Raji (cell line): ENCODE data around the gene MYADML2.

Experiments used
- POLR2A ChIP-seq: IDR thresholded peaks from 2 replicates; pipeline ENCODE4 v1.6.1; 2011; ENCODE audit warnings: low read depth, low read length, control low read depth; ENCODE audit not compliant: insufficient read depth

The MYADML2 gene

DNA sequence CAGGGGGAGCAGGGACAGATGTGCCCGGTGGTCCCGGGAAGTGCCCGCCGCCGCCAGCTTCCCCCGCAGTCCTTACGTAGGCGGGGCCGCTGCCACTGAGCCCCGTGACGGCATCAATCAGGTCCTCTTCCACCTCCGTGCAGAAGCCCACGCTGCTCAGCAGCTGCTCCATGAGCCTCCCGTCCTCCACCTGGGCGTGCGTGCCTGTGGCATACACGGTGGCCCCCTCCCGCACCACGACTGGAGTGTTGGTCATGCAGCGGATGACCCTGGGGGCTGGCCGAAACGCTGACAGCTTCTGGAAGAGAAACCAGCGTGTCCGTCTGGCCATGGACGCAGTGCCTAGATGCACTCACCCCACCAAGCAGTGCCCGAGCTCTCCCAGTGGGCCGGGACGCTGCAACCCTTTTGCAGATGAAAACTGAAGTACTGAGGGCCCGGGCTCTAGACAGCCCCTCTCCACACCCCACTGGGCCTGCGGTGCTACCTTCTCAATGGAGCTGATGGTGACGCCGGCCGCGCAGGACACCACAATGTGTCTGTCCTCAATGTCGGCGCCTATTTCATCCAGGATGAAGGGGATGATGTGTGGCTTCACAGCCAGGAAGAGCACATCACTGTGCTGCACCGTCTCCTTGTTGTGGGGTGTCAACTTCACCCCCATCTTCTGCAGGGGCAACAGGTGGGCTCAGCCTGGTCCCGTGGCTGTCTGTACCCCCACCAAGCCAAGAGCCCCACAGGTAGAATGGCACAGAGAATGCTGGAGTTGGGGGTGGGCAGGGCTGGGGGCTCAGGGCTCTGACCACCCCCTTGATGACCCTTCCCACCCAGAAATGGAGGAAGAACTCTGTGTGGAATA lies 12.0 kb downstream of the MYADML2 start:
- TF ChIP-seq POLR2A: no peak

DNA sequence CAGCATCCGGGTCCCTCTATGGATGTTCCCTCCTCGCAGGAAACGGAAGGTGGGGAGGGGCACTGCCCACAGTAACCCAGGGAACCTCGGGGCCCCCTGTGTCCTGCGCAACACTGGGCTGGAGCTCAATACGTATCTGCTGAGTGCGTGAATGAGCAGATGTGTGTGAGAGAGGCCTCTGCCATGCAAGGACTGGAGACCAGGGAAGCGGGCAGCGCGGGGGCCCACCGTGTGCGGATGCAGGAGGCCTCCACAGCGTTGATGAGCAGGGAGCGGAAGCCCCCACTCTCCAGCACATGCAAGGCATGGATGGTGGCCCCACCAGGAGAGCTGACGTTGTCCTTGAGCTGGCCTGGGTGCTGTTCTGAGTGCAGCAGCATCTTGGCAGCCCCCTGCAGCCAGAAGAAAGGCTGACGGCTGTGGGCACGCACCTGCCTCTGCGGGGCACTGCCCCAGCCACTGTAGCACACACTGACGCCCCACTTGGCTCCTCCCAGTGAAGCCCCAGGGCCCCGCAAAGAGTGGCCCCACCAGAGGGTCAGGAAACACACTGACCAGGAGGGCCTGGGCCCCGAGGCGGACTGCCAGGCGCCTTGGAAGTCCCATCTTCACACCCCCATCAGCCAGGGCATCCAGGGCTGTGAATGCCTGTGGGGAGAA lies 12.8 kb downstream of the MYADML2 start:
- TF ChIP-seq POLR2A: 0 out of 2 replicates have a peak, but pooled peaks have one; percentile 19

DNA sequence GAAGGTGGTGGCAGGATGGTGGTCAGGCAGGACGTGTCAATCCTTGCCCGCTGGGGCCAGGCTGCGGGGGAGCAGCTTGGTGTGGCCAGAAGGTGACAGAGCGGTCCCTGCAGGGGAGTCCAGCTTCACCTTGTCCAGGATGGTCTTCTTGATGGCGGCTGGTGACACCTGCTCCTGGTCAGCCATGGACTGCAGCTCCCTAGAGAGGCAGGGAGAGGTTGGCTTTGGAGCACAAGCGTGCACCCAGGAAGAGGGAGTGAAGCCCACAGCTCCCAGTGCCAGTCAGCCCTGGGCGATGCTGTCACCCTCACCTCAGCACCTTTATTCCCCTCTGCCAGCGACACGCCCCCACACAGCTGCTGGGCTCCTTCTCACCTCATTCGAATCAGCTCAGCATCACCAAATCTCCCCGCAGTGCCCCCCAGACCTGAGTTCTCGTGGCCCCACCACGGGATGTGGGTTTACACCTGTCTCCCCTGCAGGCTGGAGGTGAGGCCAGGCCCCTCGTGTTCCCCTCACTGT lies 13.8 kb downstream of the MYADML2 start:
- TF ChIP-seq POLR2A: no peak

- TF ChIP-seq POLR2A: peak; percentile 2; the same call in 1 of the 2 replicates
Measured at GRCh38 chr17:81932333-81932983, 14.6 kb downstream of the MYADML2 start.

GRCh38 chr17:81931557-81932332 lies 15.3 kb downstream of the MYADML2 start:
- TF ChIP-seq POLR2A: peak; percentile 58; the same call in 1 of the 2 replicates

GRCh38 chr17:81931189-81931556 lies 15.9 kb downstream of the MYADML2 start:
- TF ChIP-seq POLR2A: no peak

DNA sequence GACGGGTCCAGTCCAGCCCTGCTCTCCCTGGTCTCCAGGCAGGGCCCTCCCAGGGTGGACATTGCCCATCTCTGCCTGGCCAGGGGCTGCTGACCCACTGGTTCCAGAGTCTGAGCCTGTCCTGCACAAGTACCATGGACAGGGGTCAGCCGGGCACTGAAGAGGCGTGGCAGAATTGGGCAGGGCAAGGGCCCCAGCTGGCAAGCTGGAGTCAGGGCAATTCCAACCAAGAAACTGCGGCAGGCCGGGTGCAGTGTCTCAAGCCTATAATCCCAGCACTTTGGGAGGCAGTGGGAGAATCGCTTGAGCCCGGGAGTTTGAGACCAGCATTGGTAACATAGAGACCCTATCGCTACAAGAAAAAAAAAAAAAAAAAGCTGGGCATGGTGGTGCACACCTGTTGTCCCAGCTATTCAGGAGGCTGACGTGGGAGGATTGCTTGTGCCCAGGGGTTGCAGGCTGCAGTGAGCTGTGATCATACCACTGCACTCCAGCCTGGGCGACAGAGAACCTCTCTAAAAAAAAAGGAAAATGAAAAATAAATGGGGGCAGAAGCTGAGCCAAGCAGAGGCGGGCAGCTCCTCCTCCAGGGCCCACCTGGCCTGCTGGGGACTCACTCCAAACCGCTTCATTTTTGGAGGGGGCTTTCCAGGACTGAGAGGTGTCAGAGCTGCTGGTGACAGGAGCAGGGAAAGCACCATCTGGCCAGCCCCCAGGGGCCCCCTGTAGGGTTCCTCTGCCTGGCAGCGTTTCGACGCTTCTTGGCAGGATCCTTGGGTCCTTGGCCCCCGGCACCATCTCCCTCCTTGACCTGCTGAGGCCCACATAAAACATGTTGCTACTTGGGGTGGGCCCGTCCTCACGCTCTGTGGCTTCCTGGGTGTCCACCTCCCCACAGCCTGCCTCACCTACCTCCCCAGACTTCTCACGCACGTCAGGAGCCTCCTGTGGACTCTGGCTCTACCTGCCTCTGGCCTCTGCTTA lies 16.6 kb downstream of the MYADML2 start:
- TF ChIP-seq POLR2A: no peak

DNA sequence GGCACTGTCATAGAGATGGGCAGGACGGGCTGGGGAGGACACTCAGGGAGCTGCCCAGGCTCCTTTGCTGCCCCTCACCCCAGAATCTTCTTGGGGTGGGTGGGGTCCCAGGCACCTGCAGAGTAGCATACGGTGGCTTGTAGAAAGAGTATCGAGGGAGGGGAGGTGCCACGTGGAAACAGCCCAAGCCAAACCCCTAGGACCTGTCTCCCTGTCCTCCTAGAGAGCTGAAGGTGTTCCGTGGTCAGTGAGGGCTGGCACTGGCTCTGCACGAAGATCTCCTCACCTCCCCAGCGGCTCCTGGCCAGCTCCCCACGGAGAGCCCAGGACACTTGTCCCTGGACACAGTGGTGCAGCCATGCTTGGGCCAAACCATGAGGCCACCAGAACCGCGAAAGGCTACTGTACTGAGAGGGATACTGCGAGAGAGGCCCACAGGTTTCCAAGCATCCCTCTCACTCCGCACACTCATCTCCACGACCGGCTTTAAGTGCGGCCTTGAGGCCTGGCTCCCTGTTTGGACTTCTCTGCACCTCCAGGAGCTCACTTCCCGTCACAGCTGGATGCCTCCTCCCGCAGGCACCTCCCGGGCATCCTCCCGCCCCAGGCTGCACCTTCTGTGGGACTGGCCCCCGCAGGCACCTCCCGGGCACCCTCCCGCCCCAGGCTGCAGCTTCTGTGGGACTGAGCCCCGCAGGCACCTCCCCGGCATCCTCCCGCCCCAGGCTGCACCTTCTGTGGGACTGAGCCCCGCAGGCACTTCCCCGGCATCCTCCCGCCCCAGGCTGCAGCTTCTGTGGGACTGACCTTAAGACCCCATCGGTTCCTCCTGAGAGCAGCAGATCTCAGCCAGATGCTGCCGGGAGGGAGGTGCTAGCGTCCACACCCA lies 17.5 kb downstream of the MYADML2 start:
- no peak for TF ChIP-seq POLR2A

DNA sequence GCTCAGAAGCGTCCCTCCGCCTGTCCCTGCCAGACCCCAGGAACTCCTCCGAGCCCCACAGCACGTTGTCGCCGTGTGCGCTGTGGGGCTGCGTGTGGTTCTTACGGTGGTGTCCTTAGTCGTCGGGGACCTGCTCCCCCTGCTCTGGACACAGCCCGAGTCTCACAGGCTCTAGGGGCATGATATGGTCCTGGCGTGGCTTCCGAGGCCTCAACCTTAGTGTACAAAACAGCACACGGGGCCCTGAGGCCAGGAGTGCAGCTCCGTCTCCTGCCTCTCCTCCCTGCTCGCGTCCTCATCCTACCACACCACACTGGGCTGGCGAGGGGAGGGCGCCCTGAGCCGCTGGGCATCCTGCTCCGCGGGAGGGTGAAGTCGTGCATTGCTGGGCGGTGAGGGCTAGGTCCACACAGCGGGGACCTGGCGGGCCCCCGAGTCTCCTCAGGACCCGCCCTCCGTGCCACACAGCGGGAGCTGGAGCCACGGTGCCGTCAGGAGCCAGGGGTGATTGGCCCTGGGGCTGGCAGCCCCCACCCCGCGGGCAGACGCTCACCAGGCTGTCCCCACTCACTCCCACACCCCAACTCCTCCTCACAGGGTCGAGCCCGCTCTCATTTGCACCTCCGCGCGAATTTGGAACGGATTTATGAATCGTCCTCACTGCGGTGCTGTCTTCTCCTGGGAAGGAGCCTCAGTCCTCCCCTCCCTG lies 18.3 kb downstream of the MYADML2 start:
- TF ChIP-seq POLR2A: no peak

- TF ChIP-seq POLR2A: peak; percentile 65
Measured at GRCh38 chr17:81927653-81928543, 19.1 kb downstream of the MYADML2 start, which contains the start of gene MAFG. MAFG (minus strand) TSS chr17:81927735; CDS start chr17:81923185, 4,550 bp downstream.

DNA sequence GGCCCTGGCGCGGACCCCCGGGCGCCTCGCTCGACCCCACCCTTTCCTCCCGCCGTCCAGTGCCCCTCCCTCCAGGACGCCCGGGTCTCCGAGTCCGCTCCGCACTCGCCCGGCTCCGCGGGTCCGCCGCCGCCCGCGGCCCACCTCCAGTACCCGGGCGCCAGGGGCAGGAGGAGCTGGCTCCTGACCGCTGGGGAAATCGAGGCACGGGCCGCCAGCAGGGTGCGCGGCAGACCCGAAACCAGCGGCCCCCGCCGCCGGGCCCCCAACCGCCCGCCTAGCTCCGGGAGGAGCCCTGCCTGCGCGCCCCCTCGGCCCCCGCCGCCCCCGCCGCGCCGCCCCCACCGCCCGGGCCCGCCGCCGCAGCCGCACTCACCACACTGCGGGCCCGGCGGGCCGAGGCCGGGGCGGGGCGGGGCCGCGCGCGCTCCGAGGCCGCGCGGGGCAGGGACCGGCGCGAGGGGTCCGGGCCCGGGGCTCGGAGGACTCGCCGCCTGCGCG lies 19.8 kb downstream of the MYADML2 start:
- TF ChIP-seq POLR2A: no peak
